ES-I3 (cell line): ENCODE data around the gene DGKA.
"Not testable (repeated sequence)": the region's sequence is repeated elsewhere in the genome, so short reads cannot be mapped to it uniquely, and the experiment has no call there.

Experiments used
- H3K36me3 ChIP-seq: 2 replicates; pipeline ENCODE4 v1.6.1; 2013; ENCODE audit warnings: mild to moderate bottlenecking, low read length, control low read depth, moderate library complexity; ENCODE audit not compliant: insufficient read depth
- H3K4me1 ChIP-seq: 2 replicates; pipeline ENCODE4 v1.6.1; 2013; ENCODE audit warnings: mild to moderate bottlenecking, control low read depth, low read length; ENCODE audit not compliant: insufficient read depth
- H3K9ac ChIP-seq: 2 replicates; pipeline ENCODE4 v1.6.1; 2013; ENCODE audit warnings: low read depth, mild to moderate bottlenecking, low read length, moderate library complexity
- H3K9me3 ChIP-seq: 2 replicates; pipeline ENCODE4 v1.6.1; 2013; ENCODE audit warnings: mild to moderate bottlenecking, low read length, moderate library complexity; ENCODE audit not compliant: control insufficient read depth, insufficient read depth

DGKA gene

DNA sequence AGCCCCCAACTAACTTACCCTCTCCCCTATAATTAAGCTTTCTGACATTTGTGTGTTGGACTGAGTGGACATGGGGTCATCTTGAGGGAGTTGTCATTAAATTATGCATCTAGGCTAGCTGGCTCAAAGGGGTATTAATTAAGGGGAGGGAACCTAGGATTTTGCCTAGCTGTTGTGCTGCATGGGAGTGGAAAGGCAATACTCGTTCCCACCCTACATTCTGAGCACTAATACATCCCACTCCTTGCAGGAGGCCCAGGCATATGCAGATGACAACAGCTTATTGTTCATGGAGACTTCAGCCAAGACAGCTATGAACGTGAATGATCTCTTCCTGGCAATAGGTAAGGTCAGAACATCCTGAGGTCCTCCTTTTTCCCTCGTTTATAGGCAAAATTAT is 60.1 kb downstream of the DGKA start:
- H3K4me1 ChIP-seq = no peaks in the 10 kb centered on the region
- no peak overlapping the region for H3K9ac ChIP-seq
- peaks cover 27% of the 10 kb centered on the region for H3K36me3 ChIP-seq
- no peaks in the 10 kb centered on the region for H3K9me3 ChIP-seq

DNA sequence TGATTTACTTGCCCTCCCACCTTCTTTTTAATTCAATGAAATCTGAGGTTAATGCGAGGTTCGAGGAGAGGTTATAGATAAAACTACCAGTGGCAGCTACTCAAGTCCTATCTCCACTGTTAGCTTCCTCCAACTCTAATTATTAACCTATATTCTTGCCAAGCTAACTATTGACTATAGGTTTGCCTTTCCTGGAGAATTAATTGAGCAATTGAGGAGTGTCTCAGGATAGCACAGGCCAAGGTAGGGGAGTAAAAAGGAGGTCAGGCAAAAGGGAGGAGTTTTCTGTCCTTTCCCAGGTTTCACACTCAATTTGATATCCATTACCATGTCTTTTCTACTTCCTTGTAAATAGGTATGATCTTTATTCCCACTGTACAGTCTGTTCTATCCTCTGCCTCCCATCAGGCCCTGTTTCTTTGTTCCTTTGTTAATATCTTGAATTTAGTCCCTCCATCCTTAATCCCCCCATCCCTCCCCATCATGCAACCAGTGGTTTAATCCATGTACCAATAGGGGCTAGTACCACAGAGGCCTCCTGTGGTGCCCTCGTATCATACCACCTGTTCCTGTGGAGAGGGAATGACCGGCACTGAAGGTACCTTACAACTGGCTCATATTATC is 62.4 kb downstream of the DGKA start:
- peaks cover 3% of the 10 kb centered on the region; the same call in 1 of the 2 replicates for H3K4me1 ChIP-seq
- H3K9ac ChIP-seq = no peak overlapping the region
- no peaks in the 10 kb centered on the region for H3K9me3 ChIP-seq
- peaks cover 27% of the 10 kb centered on the region for H3K36me3 ChIP-seq

DNA sequence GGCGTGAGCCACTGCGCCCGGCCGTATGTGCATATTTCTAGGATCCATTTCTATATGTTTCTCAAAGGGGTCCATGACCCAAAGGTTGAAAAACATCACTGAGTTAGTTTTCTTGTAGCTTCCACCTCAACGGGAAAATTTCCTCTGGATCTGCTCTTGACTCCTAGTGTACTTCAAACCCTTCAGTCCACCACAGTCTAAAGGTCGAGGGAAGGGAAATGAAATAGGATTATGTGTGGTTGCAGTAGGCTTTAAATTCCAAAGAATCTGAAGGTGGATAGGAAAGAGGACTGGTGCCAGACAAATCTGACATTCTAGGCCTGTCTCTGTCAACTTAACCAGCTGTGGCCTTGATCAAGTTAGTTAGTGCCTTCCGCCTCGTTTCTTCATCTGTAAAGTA is 64.4 kb downstream of the DGKA start:
- H3K4me1 ChIP-seq = peaks cover 3% of the 10 kb centered on the region; the same call in 1 of the 2 replicates
- H3K9ac ChIP-seq = no peak overlapping the region
- peaks cover 21% of the 10 kb centered on the region for H3K36me3 ChIP-seq

DNA sequence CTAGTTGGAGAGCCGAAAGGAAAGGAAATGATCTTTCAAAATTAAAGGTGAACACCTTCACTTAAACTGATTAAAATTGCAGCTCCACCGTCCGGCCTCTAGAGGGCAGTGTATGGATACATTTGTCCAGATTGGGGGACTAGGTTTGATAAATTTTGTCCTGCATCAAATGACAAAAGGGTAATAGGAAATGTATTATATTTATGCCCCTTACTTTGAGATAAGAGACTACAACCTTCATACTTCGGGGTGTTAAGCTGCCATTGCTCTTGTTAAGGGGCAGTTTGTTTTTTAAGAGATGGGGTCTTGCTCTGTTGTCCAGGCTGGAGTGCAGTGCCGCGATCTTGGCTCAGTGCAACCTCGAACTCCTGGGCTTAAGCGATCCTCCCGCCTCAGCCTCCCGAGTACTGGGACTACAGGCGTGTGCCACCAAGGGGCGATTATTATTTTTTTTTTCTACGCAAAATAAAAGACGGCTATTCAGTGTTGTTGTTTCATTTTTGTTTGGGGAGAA is 65.3 kb downstream of the DGKA start:
- Histone ChIP-seq H3K4me1 (peaks cover 3% of the 10 kb centered on the region; the same call in 1 of the 2 replicates), H3K36me3 (peaks cover 12% of the 10 kb centered on the region), H3K9me3 (no peaks in the 10 kb centered on the region), H3K9ac (peak overlapping the region; percentile 49; the same call in 1 of the 2 replicates)

More for the DNA sequence above, 64.4 kb downstream of the DGKA start:
- H3K9me3 ChIP-seq = no peaks in the 10 kb centered on the region

DNA sequence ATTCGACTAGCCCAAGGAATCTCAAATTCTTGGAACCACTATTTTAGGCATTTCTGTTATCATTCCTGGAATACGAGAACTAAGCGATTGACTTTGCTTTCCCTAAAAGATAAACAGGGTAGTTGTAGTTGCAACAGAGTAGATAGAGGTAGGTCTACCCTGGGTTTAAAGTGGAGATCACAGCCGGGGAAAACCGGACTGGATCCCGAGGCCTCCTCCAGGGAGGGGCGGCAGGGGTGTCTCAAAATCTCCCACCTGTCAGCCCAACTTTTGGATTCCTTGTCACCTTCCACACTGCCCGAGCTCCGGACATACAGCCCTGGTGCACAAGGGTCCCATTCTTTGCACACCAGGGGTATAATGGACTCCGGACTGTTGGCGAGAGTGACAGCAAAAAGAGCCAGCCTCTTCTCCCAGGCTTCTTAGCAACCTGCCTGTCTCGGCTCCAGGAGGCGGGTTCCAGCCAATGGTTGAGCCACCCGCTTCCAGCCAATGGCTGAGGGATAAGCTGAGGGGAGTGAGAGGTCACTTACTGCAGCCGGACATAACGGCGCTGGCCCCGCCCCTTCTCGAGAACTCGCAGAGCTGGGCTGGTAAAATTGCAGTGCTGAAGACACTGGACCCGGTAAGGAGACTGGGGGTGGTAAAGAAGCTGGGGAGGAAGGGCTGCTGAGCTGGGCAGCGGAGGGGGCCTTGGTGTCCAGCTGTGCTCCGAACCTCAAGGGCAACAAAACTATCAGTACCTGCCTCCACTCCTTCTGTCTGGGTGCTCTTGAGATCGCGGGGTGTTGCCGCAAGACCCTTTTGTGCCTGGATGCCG is 66.0 kb downstream of the DGKA start, which contains the start of gene SUOX:
Gene SUOX, plus strand, starts transcription at position 562 of the 820 bp plus-strand sequence. CDS start 4,946 bp downstream, outside the sequence.
- H3K4me1 ChIP-seq = peaks cover 3% of the 10 kb centered on the region; the same call in 1 of the 2 replicates
- H3K9me3 ChIP-seq = no peaks in the 10 kb centered on the region
- peaks cover 11% of the 10 kb centered on the region for H3K36me3 ChIP-seq
- peak within 1 kb of the TSS; percentile 85 for H3K9ac ChIP-seq

DNA sequence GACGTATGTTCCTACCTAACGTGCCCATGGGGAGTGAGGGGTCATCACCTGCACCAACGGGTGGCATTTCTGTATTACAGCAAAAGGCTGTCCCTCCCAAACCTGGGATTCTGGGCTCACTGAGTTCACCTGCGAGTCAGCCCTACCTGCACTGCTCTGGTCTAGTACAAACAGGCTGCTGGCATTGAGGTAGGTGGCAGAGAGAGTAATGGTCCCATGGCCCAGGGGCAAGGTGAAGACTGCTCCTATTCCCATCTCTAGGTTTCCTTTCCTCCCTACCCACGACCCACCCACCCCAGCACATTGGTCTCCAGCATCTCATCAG is 66.5 kb downstream of the DGKA start:
- Histone ChIP-seq H3K9ac (peak overlapping the region; percentile 85), H3K9me3 (no peaks in the 10 kb centered on the region), H3K4me1 (peaks cover 3% of the 10 kb centered on the region; the same call in 1 of the 2 replicates), H3K36me3 (peaks cover 11% of the 10 kb centered on the region)

DNA sequence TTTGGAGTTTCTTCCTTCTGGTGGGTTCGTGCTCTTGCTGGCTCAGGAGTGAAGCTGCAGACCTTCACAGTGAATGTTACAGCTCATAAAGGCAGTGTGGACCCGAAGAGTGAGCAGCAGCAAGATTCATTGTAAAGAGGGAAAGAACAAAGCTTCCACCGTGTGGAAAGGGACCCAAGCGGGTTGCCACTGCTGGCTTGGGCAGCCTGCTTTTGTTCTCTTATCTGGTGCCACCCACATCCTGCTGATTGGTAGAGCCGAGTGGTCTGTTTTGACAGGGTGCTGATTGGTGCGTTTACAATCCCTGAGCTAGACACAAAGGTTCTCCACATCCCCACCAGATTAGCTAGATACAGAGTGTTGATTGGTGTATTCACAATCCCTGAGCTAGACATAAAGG is 68.6 kb downstream of the DGKA start:
- H3K36me3 ChIP-seq, H3K4me1 ChIP-seq, H3K9ac ChIP-seq, H3K9me3 ChIP-seq: not testable (repeated sequence)

DNA sequence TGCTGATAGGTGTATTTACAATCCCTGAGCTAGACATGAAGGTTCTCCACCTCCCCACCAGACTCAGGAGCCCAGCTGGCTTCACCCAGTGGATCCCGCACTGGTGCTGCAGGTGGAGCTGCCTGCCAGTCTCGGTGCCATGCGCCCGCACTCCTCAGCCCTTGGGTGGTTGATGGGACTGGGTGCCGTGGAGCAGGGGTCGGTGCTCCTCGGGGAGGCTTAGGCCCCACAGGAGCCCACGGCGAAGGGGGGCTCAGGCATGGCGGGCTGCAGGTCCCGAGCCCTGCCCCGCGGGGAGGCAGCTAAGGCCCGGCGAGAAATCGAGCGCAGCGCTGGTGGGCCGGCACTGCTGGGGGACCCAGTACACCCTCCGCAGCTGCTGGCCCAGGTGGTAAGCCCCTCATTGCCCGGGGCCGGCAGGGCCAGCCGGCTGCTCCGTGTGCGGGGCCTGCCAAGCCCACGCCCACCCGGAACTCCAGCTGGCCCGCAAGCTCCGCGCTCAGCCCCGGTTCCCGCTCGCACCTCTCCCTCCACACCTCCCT is 69.1 kb downstream of the DGKA start:
- H3K4me1 ChIP-seq, H3K9ac ChIP-seq, H3K9me3 ChIP-seq, H3K36me3 ChIP-seq: not testable (repeated sequence)

DNA sequence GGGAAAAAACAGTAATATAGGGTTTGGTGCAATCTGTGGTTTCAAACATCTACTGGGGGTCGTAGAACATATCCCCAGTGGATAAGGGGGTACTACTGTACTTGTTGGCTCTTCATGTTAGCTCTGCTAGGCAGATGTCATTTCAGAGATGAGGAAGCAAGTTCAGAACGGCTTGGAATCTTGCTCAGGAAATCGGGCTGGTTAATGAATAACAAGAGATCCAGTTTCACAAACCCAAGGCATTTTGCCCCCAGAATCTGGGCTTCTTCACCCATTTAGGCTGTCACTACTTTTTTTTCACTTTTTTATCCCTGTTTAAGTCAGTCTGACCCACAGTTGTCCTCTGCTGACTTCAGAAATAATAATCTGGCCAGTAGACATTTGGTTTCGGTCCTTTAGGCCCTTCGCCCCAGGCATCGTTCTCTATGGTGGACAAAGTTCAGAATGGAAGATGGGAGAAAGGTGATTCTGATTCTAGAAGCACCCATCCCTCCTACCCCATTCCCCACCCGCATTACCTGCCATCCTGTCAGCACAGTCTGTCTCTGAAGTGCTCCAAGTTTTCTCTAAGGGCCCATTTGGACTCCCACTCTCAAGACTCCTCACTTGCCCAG is 70.6 kb downstream of the DGKA start:
- Histone ChIP-seq H3K36me3 (no peaks in the 10 kb centered on the region), H3K4me1 (peaks cover 3% of the 10 kb centered on the region; the same call in 1 of the 2 replicates), H3K9me3 (no peaks in the 10 kb centered on the region), H3K9ac (no peak overlapping the region)

DNA sequence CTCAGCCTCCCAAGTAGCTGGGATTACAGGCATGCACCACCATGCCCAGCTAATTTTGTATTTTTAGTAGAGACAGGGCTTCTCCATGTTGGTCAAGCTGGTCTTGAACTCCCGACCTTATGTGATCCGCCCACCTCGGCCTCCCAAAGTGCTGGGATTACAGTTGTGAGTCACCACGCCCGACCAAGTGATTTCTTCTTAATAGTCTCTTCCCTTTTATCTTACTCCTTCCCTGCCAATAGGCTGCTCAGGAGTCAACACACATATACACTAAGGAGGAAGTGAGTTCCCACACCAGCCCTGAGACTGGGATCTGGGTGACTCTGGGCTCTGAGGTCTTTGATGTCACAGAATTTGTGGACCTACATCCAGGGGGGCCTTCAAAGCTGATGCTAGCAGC is 72.4 kb downstream of the DGKA start:
- H3K9me3 ChIP-seq, H3K36me3 ChIP-seq, H3K4me1 ChIP-seq, H3K9ac ChIP-seq: not testable (repeated sequence)
